Keratinocyte (primary cell): ENCODE measurements around the gene EPC2. TPM values are rescaled to one million over a fixed set of nuclear protein-coding genes. Genes with fewer than 3 reads are reported as not detected.

ENCODE experiments used
- DNase-seq: peaks from one replicate; pipeline ENCODE4 v3.0.0-alpha.2; 2011; ENCODE audit warnings: low read depth, missing footprints, low spot score
- FAIRE-seq: peaks from 2 replicates; lab custom pipeline; 2011; peaks lifted over from hg19 to GRCh38; lab: Jason Lieb, UNC
- H2AFZ ChIP-seq: 2 replicates; pipeline ENCODE4 v1.6.0; 2012; ENCODE audit warnings: low read length, control low read depth, inconsistent platforms; ENCODE audit not compliant: control insufficient read depth
- H3K27ac ChIP-seq: 2 replicates; pipeline ENCODE4 v1.5.1; 2011; ENCODE audit warnings: low read length; ENCODE audit not compliant: control insufficient read depth, insufficient read depth
- H3K27me3 ChIP-seq: 3 replicates; pipeline ENCODE4 v1.6.0; 2011; ENCODE audit warnings: low read length; ENCODE audit not compliant: control insufficient read depth, insufficient read depth; ENCODE audit errors: extremely low read depth
- H3K36me3 ChIP-seq, 2 experiments: 2 replicates in 1 of 2; 3 replicates in 1 of 2; pipeline ENCODE4 v1.5.1; 2011; ENCODE audit warnings: low read length in 2 of 2, mild to moderate bottlenecking in 1 of 2; ENCODE audit not compliant: control insufficient read depth in 2 of 2, insufficient read depth in 2 of 2; ENCODE audit errors: extremely low read depth in 1 of 2
- H3K4me1 ChIP-seq: 3 replicates; pipeline ENCODE4 v1.5.1; 2011; ENCODE audit warnings: low read length; ENCODE audit not compliant: control insufficient read depth, insufficient read depth; ENCODE audit errors: extremely low read depth
- H3K4me2 ChIP-seq: 3 replicates; pipeline ENCODE4 v1.6.0; 2011; ENCODE audit warnings: low read depth, low read length; ENCODE audit not compliant: control insufficient read depth, insufficient read depth; ENCODE audit errors: extremely low read depth
- H3K4me3 ChIP-seq, 3 experiments: fragments of 200-600 bp in 1 of 3; sonication (generic) in 1 of 3; 2 replicates in 2 of 3; 3 replicates in 1 of 3; pipeline ENCODE4 v1.5.1; 2011 to 2016; ENCODE audit warnings: low read length in 3 of 3, mild to moderate bottlenecking in 3 of 3, control low read depth in 2 of 3, inconsistent platforms in 1 of 3, low read depth in 1 of 3, mixed read lengths in 1 of 3, mixed run types in 1 of 3, moderate library complexity in 1 of 3; ENCODE audit not compliant: control insufficient read depth in 2 of 3, insufficient read depth in 2 of 3; ENCODE audit errors: extremely low read depth in 1 of 3
- H3K79me2 ChIP-seq: 2 replicates; pipeline ENCODE4 v1.6.0; 2012; ENCODE audit warnings: low read length; ENCODE audit not compliant: control insufficient read depth, insufficient read depth
- H3K9ac ChIP-seq: 3 replicates; pipeline ENCODE4 v1.6.0; 2011; ENCODE audit warnings: low read length; ENCODE audit not compliant: control insufficient read depth, insufficient read depth; ENCODE audit errors: extremely low read depth
- H3K9me1 ChIP-seq: 3 replicates; pipeline ENCODE4 v1.6.0; 2011; ENCODE audit warnings: low read length; ENCODE audit not compliant: control insufficient read depth, insufficient read depth; ENCODE audit errors: extremely low read depth
- H3K9me3 ChIP-seq: 2 replicates; pipeline ENCODE4 v1.5.1; 2012; ENCODE audit warnings: low read depth, low read length; ENCODE audit not compliant: control insufficient read depth
- H4K20me1 ChIP-seq: 3 replicates; pipeline ENCODE4 v1.6.0; 2011; ENCODE audit warnings: low read length; ENCODE audit not compliant: control insufficient read depth, insufficient read depth; ENCODE audit errors: extremely low read depth
- CTCF ChIP-seq, 3 experiments: IDR thresholded peaks in 1 of 3; conservative IDR thresholded peaks in 1 of 3; optimal IDR thresholded peaks in 1 of 3; 2 replicates in 2 of 3; 3 replicates in 1 of 3; pipeline versions ENCODE3 to v1.5.1; 2011; ENCODE audit warnings: low read length in 3 of 3, mild to moderate bottlenecking in 3 of 3, moderate library complexity in 2 of 3, control low read depth in 1 of 3, inconsistent platforms in 1 of 3; ENCODE audit not compliant: insufficient read depth in 2 of 3; ENCODE audit errors: extremely low read depth in 1 of 3
- EZH2 ChIP-seq: IDR thresholded peaks from one replicate; pipeline ENCODE4 v1.6.1; 2012; ENCODE audit warnings: inconsistent platforms, mild to moderate bottlenecking, low read length, moderate library complexity
- dilution Hi-C: fragments of 300-500 bp; cut with MboI; formaldehyde crosslinking; loops from one replicate; pipeline ENCODE4 v1.7.0; 2020; ENCODE audit warnings: low sequenced_read_pairs; ENCODE audit not compliant: extremely low pct_ligation_motif_present
- polyA plus RNA-seq, 5 experiments: library from polyadenylated mRNA; depleted of rRNA in 3 of 5; stranded (reverse) in 3 of 5; stranded (forward) in 1 of 5; unstranded in 1 of 5; fragments of >200 nt; gene quantifications; 1 replicate in 1 of 5; 2 replicates in 3 of 5; 3 replicates in 1 of 5; pipeline versions ENCODE4 v1.2.1 to v1.2.3, GENCODE V29; 2011 to 2012; ENCODE audit warnings: missing spikeins in 2 of 5, low read depth in 1 of 5, low replicate concordance in 1 of 5

EPC2 gene
- polyA plus RNA-seq, 1 donor (not counting 4 experiments of a cell fraction or from before 2014, with no cell fraction given), result 13.1 TPM

- Histone ChIP-seq H3K27ac (no peak overlapping the region), H3K27me3 (no peaks in the 10 kb centered on the region), H2AFZ (no peak overlapping the region), H3K9me3 (no peaks in the 10 kb centered on the region), H3K4me2 (no peak overlapping the region), H4K20me1 (no peaks in the 10 kb centered on the region), H3K4me3 (no peak overlapping the region), H3K9me1 (no peaks in the 10 kb centered on the region), H3K79me2 (no peaks in the 10 kb centered on the region), H3K4me1 (peaks cover 11% of the 10 kb centered on the region), H3K36me3 (no peaks in the 10 kb centered on the region), H3K9ac (no peak overlapping the region)
- dilution Hi-C loops, result no loop called here
- no peak for TF ChIP-seq EZH2
- TF ChIP-seq CTCF (optimal IDR thresholded peaks at IDR 0.05 in 1 of 3, IDR thresholded peaks at IDR 0.05 in 1 of 3, conservative IDR thresholded peaks at IDR 0.05 in 1 of 3; ENCODE audit: extremely low read depth in 1 of 3, insufficient read depth in 2 of 3, low read length in 3 of 3), result no peak
- FAIRE-seq (peak; percentile 73), DNase-seq (no peak)
These were observed 22.2 kb upstream of the EPC2 start for GRCh38 chr2:148622366-148622765.

GRCh38 chr2:148623086-148623485, 21.5 kb upstream of the EPC2 start:
- H3K79me2 ChIP-seq, result no peaks in the 10 kb centered on the region
- no peaks in the 10 kb centered on the region for H3K9me1 ChIP-seq
- DNase-seq, result no peak
- no peaks in the 10 kb centered on the region for H4K20me1 ChIP-seq
- H3K4me3 ChIP-seq, result no peak overlapping the region
- H3K9me3 ChIP-seq, result no peaks in the 10 kb centered on the region
- FAIRE-seq, result no peak
- H3K9ac ChIP-seq, result no peak overlapping the region
- no peak overlapping the region for H3K27ac ChIP-seq
- no peaks in the 10 kb centered on the region for H3K36me3 ChIP-seq
- peak overlapping the region; percentile 6 for H3K4me2 ChIP-seq
- H3K4me1 ChIP-seq, result peaks cover 11% of the 10 kb centered on the region
- TF ChIP-seq CTCF (optimal IDR thresholded peaks at IDR 0.05 in 1 of 3, IDR thresholded peaks at IDR 0.05 in 1 of 3, conservative IDR thresholded peaks at IDR 0.05 in 1 of 3; ENCODE audit: extremely low read depth in 1 of 3, insufficient read depth in 2 of 3, low read length in 3 of 3), result no peak
- no peak for TF ChIP-seq EZH2
- dilution Hi-C loops, result no loop called here
- H3K27me3 ChIP-seq, result no peaks in the 10 kb centered on the region
- H2AFZ ChIP-seq, result no peak overlapping the region
